ENCODE results near the gene ATP1B1. TPM values are rescaled to one million over a fixed set of nuclear protein-coding genes. Genes with fewer than 3 reads are reported as not detected.

The ATP1B1 gene
- total and polyA plus RNA-seq, 2 experiments from 2014 or later = 51.0 to 73.4 TPM

DNA sequence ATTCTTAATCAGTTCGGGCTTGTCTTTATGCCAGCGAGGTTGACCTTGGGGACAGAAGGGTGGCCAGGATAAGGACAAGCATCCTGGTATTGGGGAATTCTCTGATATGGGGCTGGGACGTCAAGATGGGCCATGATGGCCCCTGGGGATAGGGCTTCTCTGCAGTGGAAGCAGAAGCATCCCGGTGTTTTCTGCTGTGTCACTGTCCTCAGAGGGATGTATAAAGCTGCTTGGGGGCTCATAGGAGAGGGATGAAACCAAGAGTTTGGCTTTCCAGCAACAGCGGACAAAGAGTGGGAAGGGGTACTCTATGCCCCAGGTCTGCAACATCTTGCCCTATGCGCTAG, 1.4 kb upstream of the ATP1B1 start (continued):
- TF ChIP-seq, protein P1, sequence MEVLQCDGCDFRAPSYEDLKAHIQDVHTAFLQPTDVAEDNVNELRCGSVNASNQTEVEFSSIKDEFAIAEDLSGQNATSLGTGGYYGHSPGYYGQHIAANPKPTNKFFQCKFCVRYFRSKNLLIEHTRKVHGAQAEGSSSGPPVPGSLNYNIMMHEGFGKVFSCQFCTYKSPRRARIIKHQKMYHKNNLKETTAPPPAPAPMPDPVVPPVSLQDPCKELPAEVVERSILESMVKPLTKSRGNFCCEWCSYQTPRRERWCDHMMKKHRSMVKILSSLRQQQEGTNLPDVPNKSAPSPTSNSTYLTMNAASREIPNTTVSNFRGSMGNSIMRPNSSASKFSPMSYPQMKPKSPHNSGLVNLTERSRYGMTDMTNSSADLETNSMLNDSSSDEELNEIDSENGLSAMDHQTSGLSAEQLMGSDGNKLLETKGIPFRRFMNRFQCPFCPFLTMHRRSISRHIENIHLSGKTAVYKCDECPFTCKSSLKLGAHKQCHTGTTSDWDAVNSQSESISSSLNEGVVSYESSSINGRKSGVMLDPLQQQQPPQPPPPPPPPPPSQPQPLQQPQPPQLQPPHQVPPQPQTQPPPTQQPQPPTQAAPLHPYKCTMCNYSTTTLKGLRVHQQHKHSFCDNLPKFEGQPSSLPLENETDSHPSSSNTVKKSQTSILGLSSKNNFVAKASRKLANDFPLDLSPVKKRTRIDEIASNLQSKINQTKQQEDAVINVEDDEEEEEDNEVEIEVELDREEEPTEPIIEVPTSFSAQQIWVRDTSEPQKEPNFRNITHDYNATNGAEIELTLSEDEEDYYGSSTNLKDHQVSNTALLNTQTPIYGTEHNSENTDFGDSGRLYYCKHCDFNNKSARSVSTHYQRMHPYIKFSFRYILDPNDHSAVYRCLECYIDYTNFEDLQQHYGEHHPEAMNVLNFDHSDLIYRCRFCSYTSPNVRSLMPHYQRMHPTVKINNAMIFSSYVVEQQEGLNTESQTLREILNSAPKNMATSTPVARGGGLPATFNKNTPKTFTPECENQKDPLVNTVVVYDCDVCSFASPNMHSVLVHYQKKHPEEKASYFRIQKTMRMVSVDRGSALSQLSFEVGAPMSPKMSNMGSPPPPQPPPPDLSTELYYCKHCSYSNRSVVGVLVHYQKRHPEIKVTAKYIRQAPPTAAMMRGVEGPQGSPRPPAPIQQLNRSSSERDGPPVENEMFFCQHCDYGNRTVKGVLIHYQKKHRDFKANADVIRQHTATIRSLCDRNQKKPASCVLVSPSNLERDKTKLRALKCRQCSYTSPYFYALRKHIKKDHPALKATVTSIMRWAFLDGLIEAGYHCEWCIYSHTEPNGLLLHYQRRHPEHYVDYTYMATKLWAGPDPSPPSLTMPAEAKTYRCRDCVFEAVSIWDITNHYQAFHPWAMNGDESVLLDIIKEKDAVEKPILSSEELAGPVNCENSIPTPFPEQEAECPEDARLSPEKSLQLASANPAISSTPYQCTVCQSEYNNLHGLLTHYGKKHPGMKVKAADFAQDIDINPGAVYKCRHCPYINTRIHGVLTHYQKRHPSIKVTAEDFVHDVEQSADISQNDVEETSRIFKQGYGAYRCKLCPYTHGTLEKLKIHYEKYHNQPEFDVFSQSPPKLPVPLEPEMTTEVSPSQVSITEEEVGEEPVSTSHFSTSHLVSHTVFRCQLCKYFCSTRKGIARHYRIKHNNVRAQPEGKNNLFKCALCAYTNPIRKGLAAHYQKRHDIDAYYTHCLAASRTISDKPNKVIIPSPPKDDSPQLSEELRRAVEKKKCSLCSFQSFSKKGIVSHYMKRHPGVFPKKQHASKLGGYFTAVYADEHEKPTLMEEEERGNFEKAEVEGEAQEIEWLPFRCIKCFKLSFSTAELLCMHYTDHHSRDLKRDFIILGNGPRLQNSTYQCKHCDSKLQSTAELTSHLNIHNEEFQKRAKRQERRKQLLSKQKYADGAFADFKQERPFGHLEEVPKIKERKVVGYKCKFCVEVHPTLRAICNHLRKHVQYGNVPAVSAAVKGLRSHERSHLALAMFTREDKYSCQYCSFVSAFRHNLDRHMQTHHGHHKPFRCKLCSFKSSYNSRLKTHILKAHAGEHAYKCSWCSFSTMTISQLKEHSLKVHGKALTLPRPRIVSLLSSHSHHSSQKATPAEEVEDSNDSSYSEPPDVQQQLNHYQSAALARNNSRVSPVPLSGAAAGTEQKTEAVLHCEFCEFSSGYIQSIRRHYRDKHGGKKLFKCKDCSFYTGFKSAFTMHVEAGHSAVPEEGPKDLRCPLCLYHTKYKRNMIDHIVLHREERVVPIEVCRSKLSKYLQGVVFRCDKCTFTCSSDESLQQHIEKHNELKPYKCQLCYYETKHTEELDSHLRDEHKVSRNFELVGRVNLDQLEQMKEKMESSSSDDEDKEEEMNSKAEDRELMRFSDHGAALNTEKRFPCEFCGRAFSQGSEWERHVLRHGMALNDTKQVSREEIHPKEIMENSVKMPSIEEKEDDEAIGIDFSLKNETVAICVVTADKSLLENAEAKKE (CRISPR knock-in tag; IDR thresholded peaks at IDR 0.05) = no peak
- TF ChIP-seq, protein P2, sequence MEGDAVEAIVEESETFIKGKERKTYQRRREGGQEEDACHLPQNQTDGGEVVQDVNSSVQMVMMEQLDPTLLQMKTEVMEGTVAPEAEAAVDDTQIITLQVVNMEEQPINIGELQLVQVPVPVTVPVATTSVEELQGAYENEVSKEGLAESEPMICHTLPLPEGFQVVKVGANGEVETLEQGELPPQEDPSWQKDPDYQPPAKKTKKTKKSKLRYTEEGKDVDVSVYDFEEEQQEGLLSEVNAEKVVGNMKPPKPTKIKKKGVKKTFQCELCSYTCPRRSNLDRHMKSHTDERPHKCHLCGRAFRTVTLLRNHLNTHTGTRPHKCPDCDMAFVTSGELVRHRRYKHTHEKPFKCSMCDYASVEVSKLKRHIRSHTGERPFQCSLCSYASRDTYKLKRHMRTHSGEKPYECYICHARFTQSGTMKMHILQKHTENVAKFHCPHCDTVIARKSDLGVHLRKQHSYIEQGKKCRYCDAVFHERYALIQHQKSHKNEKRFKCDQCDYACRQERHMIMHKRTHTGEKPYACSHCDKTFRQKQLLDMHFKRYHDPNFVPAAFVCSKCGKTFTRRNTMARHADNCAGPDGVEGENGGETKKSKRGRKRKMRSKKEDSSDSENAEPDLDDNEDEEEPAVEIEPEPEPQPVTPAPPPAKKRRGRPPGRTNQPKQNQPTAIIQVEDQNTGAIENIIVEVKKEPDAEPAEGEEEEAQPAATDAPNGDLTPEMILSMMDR (conservative IDR thresholded peaks at IDR 0.05; ENCODE audit: low read depth in 2 of 2) = no peak
- TF ChIP-seq, protein P3, sequence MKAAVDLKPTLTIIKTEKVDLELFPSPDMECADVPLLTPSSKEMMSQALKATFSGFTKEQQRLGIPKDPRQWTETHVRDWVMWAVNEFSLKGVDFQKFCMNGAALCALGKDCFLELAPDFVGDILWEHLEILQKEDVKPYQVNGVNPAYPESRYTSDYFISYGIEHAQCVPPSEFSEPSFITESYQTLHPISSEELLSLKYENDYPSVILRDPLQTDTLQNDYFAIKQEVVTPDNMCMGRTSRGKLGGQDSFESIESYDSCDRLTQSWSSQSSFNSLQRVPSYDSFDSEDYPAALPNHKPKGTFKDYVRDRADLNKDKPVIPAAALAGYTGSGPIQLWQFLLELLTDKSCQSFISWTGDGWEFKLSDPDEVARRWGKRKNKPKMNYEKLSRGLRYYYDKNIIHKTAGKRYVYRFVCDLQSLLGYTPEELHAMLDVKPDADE (IDR thresholded peaks at IDR 0.05) = no peak
- TF ChIP-seq EZH2phosphoT487 (IDR thresholded peaks at IDR 0.05; ENCODE audit: unreplicated experiment) (no peak), ZNF114 (CRISPR knock-in tag; IDR thresholded peaks at IDR 0.05) (no peak)

All from GM23338 (cell line).